AG09309 (cell line): ENCODE data around the gene KCND3.

ENCODE experiments used
- DNase-seq: peaks from one replicate; pipeline ENCODE4 v3.0.0-alpha.2; 2010; ENCODE audit warnings: low read depth
- H3K4me3 ChIP-seq: 2 replicates; pipeline ENCODE4 v1.5.1; 2011; ENCODE audit warnings: mild to moderate bottlenecking, low read depth, low read length, moderate library complexity; ENCODE audit not compliant: control insufficient read depth
- CTCF ChIP-seq: IDR thresholded peaks from 2 replicates; pipeline ENCODE4 v1.5.1; 2011; ENCODE audit warnings: mild to moderate bottlenecking, low read depth, low read length, inconsistent platforms; ENCODE audit not compliant: insufficient read depth, control insufficient read depth; ENCODE audit errors: missing control alignments

KCND3 gene

DNA sequence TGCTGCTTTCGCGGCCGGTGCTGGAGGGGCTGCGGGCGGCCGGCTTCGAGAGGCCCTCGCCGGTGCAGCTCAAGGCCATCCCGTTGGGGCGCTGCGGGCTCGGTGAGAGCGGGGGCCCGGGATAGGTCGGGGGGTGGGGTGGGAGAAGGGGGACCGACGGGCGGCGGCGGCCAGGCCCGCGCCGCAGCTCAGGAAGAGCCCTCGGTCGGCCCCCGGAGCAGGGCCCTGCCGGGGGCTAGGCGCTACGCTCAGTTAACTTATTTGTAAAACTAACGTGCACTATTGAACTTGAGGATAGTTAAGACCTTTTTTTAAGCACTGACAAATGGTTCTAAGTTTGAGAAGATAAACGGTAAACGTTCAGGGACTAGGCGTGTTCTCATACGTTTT, 233.3 kb downstream of the KCND3 start:
- TF ChIP-seq CTCF: no peak
- H3K4me3 ChIP-seq: peak overlapping the region; percentile 82
- no peak for DNase-seq

DNA sequence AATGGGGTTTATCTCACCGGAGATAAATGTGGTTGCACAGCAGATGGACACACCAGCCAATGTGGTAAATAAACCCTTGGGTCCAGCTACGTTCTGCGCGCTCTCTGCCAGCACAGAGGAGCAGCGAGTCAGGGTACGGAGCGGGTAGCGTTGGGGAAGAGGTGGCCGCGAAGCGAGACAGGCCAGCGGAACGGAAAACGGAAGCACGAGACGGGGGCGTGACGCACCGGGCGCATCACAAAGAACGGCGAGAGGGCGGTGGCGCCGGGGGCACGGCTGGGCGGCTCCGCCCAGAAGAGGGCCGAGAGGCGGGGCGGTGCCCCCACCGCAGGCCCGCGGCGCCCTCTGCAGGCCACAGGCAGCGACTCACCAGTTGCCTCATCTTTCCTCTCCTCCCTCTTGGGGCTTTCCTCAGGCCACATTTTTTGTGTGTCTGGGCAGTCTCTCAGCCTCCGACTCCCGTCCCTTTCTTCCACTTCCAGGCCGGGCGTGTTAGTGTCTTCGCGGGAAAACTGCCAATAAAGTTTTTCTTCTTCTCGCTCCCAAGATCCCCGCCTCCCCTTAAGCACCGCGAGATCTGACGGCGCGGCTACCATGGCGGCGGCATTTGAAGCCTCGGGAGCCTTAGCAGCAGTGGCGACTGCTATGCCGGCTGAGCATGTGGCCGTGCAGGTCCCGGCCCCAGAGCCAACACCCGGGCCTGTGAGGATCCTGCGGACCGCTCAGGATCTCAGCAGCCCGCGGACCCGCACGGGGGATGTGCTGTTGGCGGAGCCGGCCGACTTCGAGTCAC, 233.9 kb downstream of the KCND3 start, which contains the start of gene DDX20:
DDX20 (plus strand) TSS at position 571 of the 793 bp plus-strand sequence; CDS start at position 595, 24 bp downstream.
- DNase-seq: peak; percentile 92
- peak within 1 kb of the TSS; percentile 82 for H3K4me3 ChIP-seq
- TF ChIP-seq CTCF: peak; percentile 69

- DNase-seq: no peak
- TF ChIP-seq CTCF: no peak
- H3K4me3 ChIP-seq: peak overlapping the region; percentile 82
These were observed 234.5 kb downstream of the KCND3 start for GRCh38 chr1:111754984-111755330.

DNA sequence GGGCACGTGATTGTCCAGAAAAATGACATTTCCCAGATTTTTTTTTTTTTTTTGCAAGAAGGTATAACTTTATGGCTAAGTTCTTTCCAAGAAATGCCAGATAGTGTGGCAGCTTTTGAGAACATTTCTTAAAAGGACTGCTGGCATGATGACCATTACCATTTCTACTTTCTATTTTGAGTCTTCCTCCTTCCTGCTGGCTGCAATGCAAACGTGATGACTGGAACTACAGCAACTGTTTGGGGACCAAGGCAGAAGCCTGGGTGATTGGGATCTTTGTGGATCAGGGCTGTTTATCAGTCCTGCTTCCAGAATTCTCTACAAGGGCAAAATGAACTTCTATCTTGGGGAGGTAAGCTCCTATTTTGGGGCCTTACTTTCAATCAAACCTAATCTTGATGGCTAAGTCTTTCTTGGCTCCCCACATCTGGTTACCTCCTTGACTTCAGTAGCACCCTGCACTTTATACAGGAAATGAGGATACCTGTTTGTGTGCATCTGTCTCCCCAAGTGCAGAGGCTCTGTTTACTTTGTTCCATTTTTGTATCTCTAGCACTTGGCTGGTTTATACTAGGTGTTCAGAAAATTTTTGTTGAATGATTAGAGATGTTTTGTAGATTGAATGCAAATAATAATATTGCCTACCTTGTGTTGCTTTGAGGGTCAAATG, 237.4 kb downstream of the KCND3 start:
- DNase-seq: no peak
- no peak for TF ChIP-seq CTCF
- no peak overlapping the region for H3K4me3 ChIP-seq

GRCh38 chr1:111750856-111751255, 238.6 kb downstream of the KCND3 start:
- H3K4me3 ChIP-seq: no peak overlapping the region
- no peak for DNase-seq

DNA sequence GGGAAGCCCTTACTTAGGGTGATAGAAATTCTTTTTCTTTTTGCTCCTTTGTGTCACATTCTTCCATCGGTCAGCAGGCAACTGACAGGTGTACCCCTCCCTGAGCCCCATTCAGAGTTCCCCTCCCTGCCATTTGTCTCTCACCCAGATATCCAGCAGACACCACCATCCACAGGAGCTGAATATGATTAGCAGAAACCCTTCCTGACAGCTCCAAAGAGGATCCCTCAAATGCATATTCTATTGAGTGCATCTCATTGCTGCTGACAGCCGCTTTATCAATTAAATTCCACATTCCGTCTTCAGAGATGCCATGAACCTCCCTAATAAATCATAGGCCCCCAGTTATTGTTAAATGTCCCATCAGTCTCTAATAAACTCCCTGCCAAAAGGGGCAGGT, 239.8 kb downstream of the KCND3 start:
- no peak for DNase-seq
- no peak for TF ChIP-seq CTCF
- H3K4me3 ChIP-seq: no peak overlapping the region

More at GRCh38 chr1:111750856-111751255, 238.6 kb downstream of the KCND3 start:
- no peak for TF ChIP-seq CTCF
